GM23338 (cell line): ENCODE measurements around the gene ALOX15. TPM values are rescaled to one million over a fixed set of nuclear protein-coding genes. Genes with fewer than 3 reads are reported as not detected.
A peak's percentile ranks its signal among the peaks of the same experiment; 100 is the strongest.

Experiments used
- ATAC-seq: fragments of 200-7000 bp; cut with Tn5 transposase; 3 replicates; pipeline ENCODE4 v1.9.1; 2020
- DNase-seq: peaks from one replicate; pipeline ENCODE4 v3.0.0-alpha.2; 2015; ENCODE audit warnings: low spot score
- H2AFZ ChIP-seq: fragments of 200-600 bp; sonication (generic); 2 replicates; pipeline ENCODE4 v1.8.0; 2016; ENCODE audit warnings: antibody characterized with exemption, mild to moderate bottlenecking, moderate library complexity
- H3F3A ChIP-seq: fragments of 200-600 bp; sonication (generic); replicated peaks from 2 replicates; pipeline ENCODE4 v1.8.0; 2017; ENCODE audit warnings: antibody characterized with exemption, mixed run types, low read depth
- H3K27ac ChIP-seq: fragments of 200-600 bp; sonication (generic); 2 replicates; pipeline ENCODE4 v1.6.1; 2016; ENCODE audit warnings: low read depth
- H3K27me3 ChIP-seq: fragments of 200-600 bp; sonication (generic); 2 replicates; pipeline ENCODE4 v1.8.0; 2016; ENCODE audit warnings: mild to moderate bottlenecking, mixed run types, moderate library complexity; ENCODE audit not compliant: insufficient read depth
- H3K36me3 ChIP-seq: fragments of 200-600 bp; sonication (generic); 2 replicates; pipeline ENCODE4 v1.8.0; 2016; ENCODE audit warnings: mild to moderate bottlenecking; ENCODE audit not compliant: insufficient read depth
- H3K4me1 ChIP-seq: fragments of 200-600 bp; sonication (generic); 2 replicates; pipeline ENCODE4 v1.8.0; 2016; ENCODE audit warnings: mild to moderate bottlenecking, moderate library complexity; ENCODE audit not compliant: insufficient read depth
- H3K4me2 ChIP-seq: fragments of 200-600 bp; sonication (generic); 2 replicates; pipeline ENCODE4 v1.7.1; 2017; ENCODE audit warnings: mixed run types
- H3K4me3 ChIP-seq: fragments of 200-600 bp; sonication (generic); 2 replicates; pipeline ENCODE4 v1.6.1; 2016; ENCODE audit warnings: mixed run types
- H3K79me2 ChIP-seq: fragments of 200-600 bp; sonication (generic); replicated peaks from 2 replicates; pipeline ENCODE4 v1.8.0; 2017; ENCODE audit warnings: mild to moderate bottlenecking; ENCODE audit not compliant: insufficient read depth
- H3K9me2 ChIP-seq: fragments of 200-600 bp; sonication (generic); 2 replicates; pipeline ENCODE4 v1.8.0; 2017; ENCODE audit not compliant: insufficient read depth
- H4K20me1 ChIP-seq: fragments of 200-600 bp; sonication (generic); replicated peaks from 2 replicates; pipeline ENCODE4 v1.8.0; 2017; ENCODE audit warnings: mild to moderate bottlenecking; ENCODE audit not compliant: insufficient read depth
- H3K27ac Mint-ChIP-seq: 2 replicates; pipeline ENCODE4 v1.8.0; 2020; ENCODE audit warnings: inconsistent platforms, mild to moderate bottlenecking, moderate library complexity, mixed read lengths
- H3K27me3 Mint-ChIP-seq: 3 replicates; pipeline ENCODE4 v1.8.0; 2022; ENCODE audit warnings: low read depth, mild to moderate bottlenecking, moderate library complexity, mixed read lengths, inconsistent platforms; ENCODE audit not compliant: insufficient read depth, poor library complexity
- H3K36me3 Mint-ChIP-seq: 3 replicates; pipeline ENCODE4 v1.8.0; 2021; ENCODE audit warnings: low read depth, mild to moderate bottlenecking, inconsistent platforms, moderate library complexity, mixed read lengths
- H3K4me1 Mint-ChIP-seq: 3 replicates; pipeline ENCODE4 v1.8.0; 2020; ENCODE audit warnings: mild to moderate bottlenecking, inconsistent platforms, mixed read lengths
- H3K4me3 Mint-ChIP-seq: 3 replicates; pipeline ENCODE4 v1.8.0; 2021; ENCODE audit warnings: moderate library complexity, mild to moderate bottlenecking, inconsistent platforms, mixed read lengths
- H3K9me3 Mint-ChIP-seq: 3 replicates; pipeline ENCODE4 v1.8.0; 2020; ENCODE audit warnings: moderate library complexity, mild to moderate bottlenecking, inconsistent platforms, mixed read lengths
- EZH2 ChIP-seq: fragments of 200-600 bp; sonication (generic); IDR thresholded peaks from one replicate; pipeline ENCODE4 v1.8.0; 2017; ENCODE audit warnings: antibody characterized with exemption, mild to moderate bottlenecking, low read depth; ENCODE audit not compliant: unreplicated experiment
- REST ChIP-seq: IDR thresholded peaks from one replicate; pipeline ENCODE4 v1.6.1; 2018; ENCODE audit warnings: antibody characterized with exemption; ENCODE audit not compliant: unreplicated experiment
- STAT1 ChIP-seq: IDR thresholded peaks from one replicate; pipeline ENCODE4 v1.6.1; 2016; ENCODE audit warnings: antibody characterized with exemption; ENCODE audit not compliant: unreplicated experiment
- ZNF114 ChIP-seq: fragments of 250-450 bp; sonication (Bioruptor Pico); IDR thresholded peaks from 2 replicates; pipeline ENCODE4 v1.5.0; 2020; ENCODE audit warnings: mild to moderate bottlenecking, moderate library complexity
- ZNF462 ChIP-seq: fragments of 250-450 bp; sonication (Bioruptor Pico); IDR thresholded peaks from 2 replicates; pipeline ENCODE4 v1.5.0; 2020; ENCODE audit warnings: mild to moderate bottlenecking, moderate library complexity
- polyA plus RNA-seq: library from polyadenylated mRNA; unstranded; fragments of >200 nt; fragmentation: Nextera tagmentation; extraction: Ambion mirVana; gene quantifications from 2 replicates; pipeline ENCODE4 v1.2.1, GENCODE V29; 2016
- total RNA-seq: library from RNA; depleted of rRNA; stranded (reverse); fragments of >200 nt; shearing (Covaris generic); gene quantifications from 2 replicates; pipeline ENCODE4 v1.2.3, GENCODE V29; 2014
- TF ChIP-seq, protein P1 (sequence below): IDR thresholded peaks from 2 replicates; pipeline ENCODE4 v1.6.1; 2016; ENCODE audit warnings: antibody characterized with exemption
- TF ChIP-seq, protein P2 (sequence below), 2 experiments: fragments of 200-600 bp in 1 of 2; sonication (generic) in 1 of 2; conservative IDR thresholded peaks; 2 replicates each; pipeline versions ENCODE4 v1.5.1 to v1.6.1; 2016 to 2017; ENCODE audit warnings: antibody characterized with exemption in 2 of 2, low read depth in 2 of 2, mild to moderate bottlenecking in 2 of 2, moderate library complexity in 1 of 2

ALOX15 gene
- total and polyA plus RNA-seq, 2 experiments from 2014 or later: 1.2 to 1.4 TPM

- TF ChIP-seq REST (no peak), STAT1 (no peak), ZNF114 (CRISPR knock-in tag) (no peak)
- TF ChIP-seq, protein P1, sequence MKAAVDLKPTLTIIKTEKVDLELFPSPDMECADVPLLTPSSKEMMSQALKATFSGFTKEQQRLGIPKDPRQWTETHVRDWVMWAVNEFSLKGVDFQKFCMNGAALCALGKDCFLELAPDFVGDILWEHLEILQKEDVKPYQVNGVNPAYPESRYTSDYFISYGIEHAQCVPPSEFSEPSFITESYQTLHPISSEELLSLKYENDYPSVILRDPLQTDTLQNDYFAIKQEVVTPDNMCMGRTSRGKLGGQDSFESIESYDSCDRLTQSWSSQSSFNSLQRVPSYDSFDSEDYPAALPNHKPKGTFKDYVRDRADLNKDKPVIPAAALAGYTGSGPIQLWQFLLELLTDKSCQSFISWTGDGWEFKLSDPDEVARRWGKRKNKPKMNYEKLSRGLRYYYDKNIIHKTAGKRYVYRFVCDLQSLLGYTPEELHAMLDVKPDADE: no peak
Observed at GRCh38 chr17:4594406-4594805, 47.1 kb downstream of the ALOX15 start (continued).

- DNase-seq (no peak), ATAC-seq (no peak)
- Histone ChIP-seq H4K20me1 (no peaks in the 10 kb centered on the region), H3K4me3 (no peak overlapping the region), H3K4me1 (peaks cover 5% of the 10 kb centered on the region; the same call in 1 of the 2 replicates), H3K36me3 (no peaks in the 10 kb centered on the region), H3K9me2 (no peaks in the 10 kb centered on the region), H3F3A (no peaks in the 10 kb centered on the region), H3K27me3 (no peaks in the 10 kb centered on the region), H3K27ac (no peak overlapping the region), H3K4me2 (no peak overlapping the region), H3K79me2 (no peaks in the 10 kb centered on the region), H2AFZ (no peak overlapping the region)
- TF ChIP-seq ZNF462 (CRISPR knock-in tag) (no peak), EZH2 (no peak)
- TF ChIP-seq, protein P2, sequence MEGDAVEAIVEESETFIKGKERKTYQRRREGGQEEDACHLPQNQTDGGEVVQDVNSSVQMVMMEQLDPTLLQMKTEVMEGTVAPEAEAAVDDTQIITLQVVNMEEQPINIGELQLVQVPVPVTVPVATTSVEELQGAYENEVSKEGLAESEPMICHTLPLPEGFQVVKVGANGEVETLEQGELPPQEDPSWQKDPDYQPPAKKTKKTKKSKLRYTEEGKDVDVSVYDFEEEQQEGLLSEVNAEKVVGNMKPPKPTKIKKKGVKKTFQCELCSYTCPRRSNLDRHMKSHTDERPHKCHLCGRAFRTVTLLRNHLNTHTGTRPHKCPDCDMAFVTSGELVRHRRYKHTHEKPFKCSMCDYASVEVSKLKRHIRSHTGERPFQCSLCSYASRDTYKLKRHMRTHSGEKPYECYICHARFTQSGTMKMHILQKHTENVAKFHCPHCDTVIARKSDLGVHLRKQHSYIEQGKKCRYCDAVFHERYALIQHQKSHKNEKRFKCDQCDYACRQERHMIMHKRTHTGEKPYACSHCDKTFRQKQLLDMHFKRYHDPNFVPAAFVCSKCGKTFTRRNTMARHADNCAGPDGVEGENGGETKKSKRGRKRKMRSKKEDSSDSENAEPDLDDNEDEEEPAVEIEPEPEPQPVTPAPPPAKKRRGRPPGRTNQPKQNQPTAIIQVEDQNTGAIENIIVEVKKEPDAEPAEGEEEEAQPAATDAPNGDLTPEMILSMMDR (conservative IDR thresholded peaks at IDR 0.05; ENCODE audit: low read depth in 2 of 2): peak in 1 of 2 experiments; percentile 14; a peak in 1 of 4 replicates
- Mint-ChIP-seq H3K4me3 (no peak overlapping the region), H3K4me1 (peaks cover 19% of the 10 kb centered on the region), H3K27ac (no peak overlapping the region), H3K36me3 (no peaks in the 10 kb centered on the region), H3K27me3 (peaks cover 16% of the 10 kb centered on the region), H3K9me3 (no peaks in the 10 kb centered on the region)
Observed at GRCh38 chr17:4593021-4593421, 48.5 kb downstream of the ALOX15 start.
